CD4-positive, alpha-beta T cell treated with Interleukin-15 for 1 hour (primary cell): Measurements from ENCODE around the gene PANK3.
"Not testable (repeated sequence)": the region's sequence is repeated elsewhere in the genome, so short reads cannot be mapped to it uniquely, and the experiment has no call there.

Source experiments
- DNase-seq: peaks from one replicate; pipeline ENCODE4 v3.0.0-alpha.2; 2020

The PANK3 gene

GRCh38 chr5:168549554-168549953 lies 29.6 kb downstream of the PANK3 start:
- DNase-seq: no peak

GRCh38 chr5:168537176-168537575 lies 42.0 kb downstream of the PANK3 start:
- DNase-seq: no peak

- DNase-seq: not testable (repeated sequence)
Measured at GRCh38 chr5:168534351-168534750, 44.8 kb downstream of the PANK3 start.

- DNase-seq: no peak
Measured at GRCh38 chr5:168531987-168532864, 46.9 kb downstream of the PANK3 start.

- DNase-seq: no peak
Measured at GRCh38 chr5:168531191-168531590, 48.0 kb downstream of the PANK3 start.

GRCh38 chr5:168530621-168531150 lies 48.5 kb downstream of the PANK3 start:
- DNase-seq: no peak

GRCh38 chr5:168529374-168530234 lies 49.6 kb downstream of the PANK3 start:
- DNase-seq: no peak

- no peak for DNase-seq
Measured at GRCh38 chr5:168528521-168529373, 50.4 kb downstream of the PANK3 start, which contains the start of gene FBLL1. Gene FBLL1 (plus strand): TSS chr5:168529305. CDS start chr5:168529505, 200 bp downstream.

GRCh38 chr5:168527756-168528295 lies 51.3 kb downstream of the PANK3 start:
- no peak for DNase-seq

GRCh38 chr5:168525856-168526255 lies 53.3 kb downstream of the PANK3 start:
- no peak for DNase-seq

GRCh38 chr5:168513861-168514428 lies 65.2 kb downstream of the PANK3 start:
- no peak for DNase-seq

GRCh38 chr5:168502563-168503237 lies 76.5 kb downstream of the PANK3 start:
- no peak for DNase-seq
